Epidermal melanocyte (primary cell): Measurements from ENCODE around the gene POLR3F.
"Not testable (repeated sequence)": the region's sequence is repeated elsewhere in the genome, so short reads cannot be mapped to it uniquely, and the experiment has no call there.

Source experiments
- DNase-seq: peaks from one replicate; pipeline ENCODE4 v3.0.0; 2011; ENCODE audit warnings: low spot score; ENCODE audit not compliant: insufficient read length

The POLR3F gene

GRCh38 chr20:18504479-18505060, 37.4 kb downstream of the POLR3F start:
- DNase-seq = no peak

GRCh38 chr20:18506744-18507143, 39.6 kb downstream of the POLR3F start:
- no peak for DNase-seq

DNA sequence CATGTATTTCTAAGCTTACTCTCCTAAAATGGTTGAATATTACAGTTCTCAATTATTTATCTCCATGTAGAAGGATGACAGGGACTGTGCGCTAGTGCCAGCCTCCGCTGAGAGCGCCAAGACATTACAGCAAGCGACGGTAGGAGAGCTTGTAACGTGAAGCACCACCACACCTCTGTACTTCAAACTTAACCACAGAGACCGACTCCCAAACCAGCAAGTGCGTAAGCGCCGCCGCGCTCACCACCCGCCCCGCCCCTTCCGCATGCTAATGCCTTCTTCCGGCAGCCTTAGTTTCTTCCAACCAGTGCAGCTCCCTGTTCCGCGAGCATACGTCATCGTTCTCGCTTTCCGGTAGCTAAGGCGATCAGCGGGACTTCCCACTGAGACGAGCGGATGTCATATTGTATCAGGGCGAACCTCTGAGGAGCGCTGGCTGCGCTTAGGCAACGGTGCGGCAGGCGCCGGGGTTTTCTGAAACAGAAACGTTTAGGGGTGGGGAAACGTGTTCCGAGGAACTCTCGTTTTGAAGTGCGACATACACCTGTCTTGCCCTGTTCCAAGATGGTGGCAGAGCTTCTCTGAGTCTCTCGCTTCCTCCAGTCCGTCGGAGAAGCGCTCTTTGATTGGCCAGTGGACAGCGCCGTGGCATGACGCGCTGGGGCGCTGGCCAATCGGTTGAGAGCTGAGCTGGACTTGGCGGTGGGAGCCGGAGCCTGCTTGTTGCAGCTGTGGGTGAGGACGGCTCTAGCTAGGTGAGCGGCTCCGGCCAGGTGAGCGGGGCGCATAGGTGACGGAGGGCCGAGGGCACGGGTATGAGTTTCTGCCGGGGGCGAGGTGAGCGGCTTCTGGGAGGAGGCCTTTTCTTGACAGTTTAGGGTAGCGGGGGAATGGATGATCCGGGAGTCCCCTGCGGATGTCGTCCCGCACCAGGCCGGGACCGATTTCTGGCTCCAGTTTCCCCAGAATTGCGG, 40.3 kb downstream of the POLR3F start, which contains the start of gene SEC23B:
Gene SEC23B, plus strand, starts transcription at position 723 of the 974 bp plus-strand sequence. CDS start 2,896 bp downstream, outside the sequence.
- DNase-seq = peak; percentile 95

DNA sequence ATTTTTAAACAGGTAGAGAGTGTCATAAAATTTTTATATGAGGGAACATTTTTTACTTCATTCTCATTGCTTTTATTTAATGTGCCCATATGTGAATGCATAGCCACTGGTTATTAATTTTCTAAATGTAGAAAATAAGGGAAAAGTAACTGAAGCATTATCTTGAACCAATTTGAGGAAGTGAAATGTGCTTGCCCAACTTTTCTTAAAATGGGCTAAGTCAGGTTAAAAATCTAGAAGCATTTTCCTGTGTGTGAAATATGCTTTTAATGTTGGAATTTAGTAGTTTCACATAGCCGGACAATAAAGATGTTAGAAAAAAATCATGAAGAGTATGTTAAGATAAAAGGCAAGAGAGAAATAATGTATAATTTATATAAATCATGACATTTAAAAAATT, 44.4 kb downstream of the POLR3F start:
- DNase-seq = no peak

DNA sequence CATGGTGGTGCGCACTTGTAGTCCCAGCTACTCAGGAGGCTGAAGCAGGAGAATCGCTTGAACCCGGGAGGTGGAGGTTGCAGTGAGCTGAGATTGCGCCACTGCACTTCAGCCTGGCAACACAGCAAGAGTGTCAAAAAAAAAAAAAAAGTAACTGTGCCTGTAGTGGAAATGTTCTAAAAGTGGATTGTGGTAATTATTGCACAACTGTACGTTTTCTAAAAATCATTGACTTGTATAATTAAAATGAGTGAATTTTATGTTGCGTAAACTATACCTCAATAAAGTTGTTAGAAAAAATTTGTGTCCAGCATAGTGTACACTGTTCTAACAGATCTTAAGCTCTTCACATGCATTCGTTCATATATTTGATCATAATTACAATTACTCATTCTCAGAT, 46.0 kb downstream of the POLR3F start:
- no peak for DNase-seq

GRCh38 chr20:18514127-18514526, 46.9 kb downstream of the POLR3F start:
- no peak for DNase-seq

DNA sequence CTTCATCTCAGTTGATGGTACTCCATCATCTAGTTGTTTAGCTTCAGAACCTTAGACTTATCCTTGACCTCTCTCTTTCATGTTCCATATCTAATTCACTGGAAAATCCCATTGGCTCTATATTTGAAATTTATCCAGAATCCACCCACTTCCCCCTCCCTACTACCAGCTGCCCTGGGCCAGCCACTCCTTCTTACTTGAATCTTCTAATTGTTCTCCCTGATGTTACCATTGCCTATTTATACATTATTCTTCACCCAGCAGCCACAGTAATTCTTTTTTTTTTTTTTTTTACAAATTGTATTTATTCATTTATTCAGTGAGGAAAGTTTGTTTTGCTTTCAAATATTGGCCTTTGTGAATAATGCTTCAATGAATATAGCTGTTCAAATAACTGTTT, 48.8 kb downstream of the POLR3F start:
- no peak for DNase-seq

DNA sequence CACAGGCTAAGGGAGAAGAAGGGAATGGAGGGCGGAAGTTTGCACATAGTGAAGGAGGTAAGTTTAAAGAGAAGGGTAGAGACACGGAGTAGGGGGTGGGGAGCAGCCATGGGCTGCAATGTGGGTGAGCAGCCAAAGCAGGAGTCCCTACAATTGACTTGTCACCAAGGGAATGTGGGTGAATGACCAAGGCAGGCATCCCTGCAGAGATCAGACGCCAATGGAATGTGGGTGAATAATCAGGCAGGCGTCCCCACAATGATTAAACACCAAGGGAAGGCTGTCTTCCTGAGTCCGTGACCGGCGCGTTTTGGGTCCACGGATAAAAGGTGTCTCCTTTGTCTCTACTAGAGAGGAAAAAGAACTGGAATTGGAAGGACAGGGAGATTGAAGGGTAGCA, 54.9 kb downstream of the POLR3F start:
- not testable (repeated sequence) for DNase-seq

- no peak for DNase-seq
Measured at GRCh38 chr20:18523066-18523465, 55.9 kb downstream of the POLR3F start.

GRCh38 chr20:18524646-18525045, 57.5 kb downstream of the POLR3F start:
- DNase-seq = no peak

DNA sequence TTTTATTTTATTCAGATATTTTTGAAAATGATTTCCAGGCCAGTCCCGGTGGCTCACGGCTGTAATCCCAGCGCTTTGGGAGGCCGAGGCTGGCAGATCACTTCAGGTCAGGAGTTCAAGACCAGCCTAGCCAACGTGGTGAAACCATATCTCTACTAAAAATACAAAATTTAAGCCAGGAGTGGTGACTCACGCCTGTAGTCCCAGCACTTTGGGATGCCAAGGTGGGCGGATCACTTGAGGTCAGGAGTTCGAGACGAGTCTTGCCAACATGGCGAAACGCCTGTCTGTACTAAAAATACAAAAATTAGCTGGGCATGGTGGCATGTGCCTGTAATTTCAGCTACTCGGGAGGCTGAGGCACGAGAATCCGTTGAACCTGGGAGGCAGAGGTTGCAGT, 59.6 kb downstream of the POLR3F start:
- not testable (repeated sequence) for DNase-seq

DNA sequence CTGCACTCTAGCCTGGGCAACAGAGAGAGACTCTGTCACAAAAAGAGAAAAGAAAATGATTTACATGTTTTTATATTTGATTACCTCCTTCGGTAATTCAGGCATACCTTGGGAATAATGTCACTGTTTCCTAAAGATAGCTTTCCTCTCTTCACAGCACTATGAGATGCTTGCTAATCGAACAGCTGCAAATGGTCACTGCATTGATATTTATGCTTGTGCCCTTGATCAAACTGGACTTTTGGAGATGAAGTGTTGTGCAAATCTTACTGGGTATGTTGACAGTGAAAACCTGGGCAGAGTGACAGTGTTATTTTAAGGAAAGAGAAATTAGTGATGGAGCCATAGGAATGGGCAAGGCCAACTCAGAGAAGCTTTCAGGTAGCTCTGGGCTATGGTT, 60.1 kb downstream of the POLR3F start:
- no peak for DNase-seq

DNA sequence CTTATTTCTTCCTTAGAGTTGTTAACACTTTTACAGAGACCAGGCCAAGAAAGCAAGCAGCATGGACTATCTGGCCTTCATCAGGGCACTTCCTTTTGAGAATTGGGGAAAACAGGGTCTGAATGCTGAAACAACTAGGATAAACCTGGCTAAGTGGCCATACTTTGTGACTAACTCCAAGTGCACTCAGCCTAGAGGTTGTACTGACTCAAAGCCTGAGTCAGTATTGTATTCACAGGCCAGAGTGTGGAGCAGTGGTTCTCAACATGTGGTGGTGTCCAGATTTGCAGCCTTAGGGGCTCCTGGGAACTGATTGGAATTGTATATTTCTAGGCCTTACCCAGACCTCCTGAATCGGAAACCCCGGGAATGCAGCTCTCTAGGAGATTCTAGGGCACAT, 60.6 kb downstream of the POLR3F start:
- no peak for DNase-seq

DNA sequence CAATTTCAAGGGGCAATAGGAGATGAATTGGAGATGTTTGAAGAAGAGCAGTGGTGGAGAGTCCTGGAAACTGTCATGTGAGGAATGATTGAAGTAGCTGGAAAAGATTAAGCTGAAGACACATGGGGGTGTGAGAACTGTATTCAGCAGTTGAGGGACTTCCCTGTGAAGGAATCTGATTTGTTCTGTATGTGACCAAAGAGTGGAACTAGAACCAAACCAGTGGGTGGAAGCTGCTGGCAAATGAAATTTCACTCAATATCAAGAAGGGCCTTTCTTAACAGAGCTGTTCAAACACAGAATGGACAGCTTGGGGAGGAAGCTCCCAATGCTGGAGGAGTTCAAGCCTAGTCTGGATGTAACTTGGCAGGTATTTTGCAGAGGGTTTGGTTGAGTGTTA, 61.9 kb downstream of the POLR3F start:
- no peak for DNase-seq

- no peak for DNase-seq
Measured at GRCh38 chr20:18532626-18533025, 65.4 kb downstream of the POLR3F start.

- DNase-seq = no peak
Measured at GRCh38 chr20:18533491-18533890, 66.3 kb downstream of the POLR3F start.

DNA sequence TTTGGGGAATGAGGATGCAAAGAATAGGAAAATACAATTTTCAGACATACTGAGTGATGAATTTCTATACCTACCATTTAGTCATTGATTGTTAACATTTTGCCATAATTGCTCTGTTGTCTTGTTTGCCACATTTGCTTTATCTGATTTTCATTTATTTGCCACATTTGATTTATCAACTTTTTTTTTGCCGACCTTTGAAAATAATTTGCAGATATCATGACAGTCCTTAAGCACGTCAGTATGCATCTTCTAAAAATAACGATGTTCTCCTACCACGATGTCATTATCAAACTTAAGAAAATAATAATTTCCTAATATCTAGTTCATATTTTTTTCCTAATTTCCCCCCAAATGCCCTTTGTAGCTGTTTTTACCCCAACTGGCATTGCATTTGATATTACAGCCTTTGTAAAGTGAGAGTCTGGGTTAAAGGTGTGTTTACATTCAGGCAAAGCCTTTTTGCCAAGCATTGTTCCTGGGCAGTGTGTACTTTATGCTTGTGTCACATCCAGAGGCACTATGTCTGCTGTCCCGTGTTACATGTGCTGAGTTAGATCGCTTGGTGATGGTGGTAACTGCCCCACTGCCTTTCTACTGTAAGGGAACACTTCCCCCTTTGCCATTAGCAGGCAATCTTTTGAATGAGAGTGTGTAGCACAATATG, 66.9 kb downstream of the POLR3F start:
- no peak for DNase-seq
